ENCODE measurements around the gene NDUFAF5. TPM values are rescaled to one million over a fixed set of nuclear protein-coding genes. Genes with fewer than 3 reads are reported as not detected.

Gene NDUFAF5
- total RNA-seq, 4 donors from 2014 or later: 10.4 to 17.5 (median 12.9) TPM

GRCh38 chr20:13809855-13810254 lies 25.0 kb downstream of the NDUFAF5 start:
- TF ChIP-seq POLR2A (IDR thresholded peaks at IDR 0.05) (no peak), CTCF (IDR thresholded peaks at IDR 0.05) (no peak)
- intact Hi-C loops (cut with DNase I; ENCODE audit: low total_unique reads): no loop called here
- H3K4me3 ChIP-seq (ENCODE audit: low read depth, poor library complexity, severe bottlenecking): no peak overlapping the region
- no peak for DNase-seq (ENCODE audit: low spot score in 2 of 2)
- WGBS, 2 donors: 96 to 98% methylated on average over 3 of the region's 3 CpGs

GRCh38 chr20:13810446-13810845 lies 25.6 kb downstream of the NDUFAF5 start:
- no peak overlapping the region for H3K4me3 ChIP-seq (ENCODE audit: low read depth, poor library complexity, severe bottlenecking)
- TF ChIP-seq CTCF (IDR thresholded peaks at IDR 0.05): no peak
- TF ChIP-seq POLR2A (IDR thresholded peaks at IDR 0.05): no peak
- intact Hi-C loops (cut with DNase I; ENCODE audit: low total_unique reads): no loop called here
- no peak for DNase-seq (ENCODE audit: low spot score in 2 of 2)

GRCh38 chr20:13813910-13814309 lies 29.1 kb downstream of the NDUFAF5 start:
- 67 to 78% methylated on average over 3 of the region's 3 CpGs for WGBS, 2 donors
- TF ChIP-seq CTCF (IDR thresholded peaks at IDR 0.05) (no peak), POLR2A (IDR thresholded peaks at IDR 0.05) (no peak)
- DNase-seq (ENCODE audit: low spot score in 2 of 2): no peak
- no peak overlapping the region for H3K4me3 ChIP-seq (ENCODE audit: low read depth, poor library complexity, severe bottlenecking)
- intact Hi-C loops (cut with DNase I; ENCODE audit: low total_unique reads): no loop called here

- DNase-seq (ENCODE audit: low spot score in 2 of 2): no peak
- 85 to 93% methylated on average over 4 of the region's 4 CpGs for WGBS, 2 donors
- H3K4me3 ChIP-seq (ENCODE audit: low read depth, poor library complexity, severe bottlenecking): no peak overlapping the region
- intact Hi-C loops (cut with DNase I; ENCODE audit: low total_unique reads): no loop called here
- TF ChIP-seq POLR2A (IDR thresholded peaks at IDR 0.05) (no peak), CTCF (IDR thresholded peaks at IDR 0.05) (no peak)
Observed at GRCh38 chr20:13814672-13815071, 29.8 kb downstream of the NDUFAF5 start.

- H3K4me3 ChIP-seq (ENCODE audit: low read depth, poor library complexity, severe bottlenecking): no peak overlapping the region
- TF ChIP-seq POLR2A (IDR thresholded peaks at IDR 0.05) (no peak), CTCF (IDR thresholded peaks at IDR 0.05) (no peak)
- 69 to 78% methylated on average over 3 of the region's 3 CpGs for WGBS, 2 donors
- DNase-seq (ENCODE audit: low spot score in 2 of 2): no peak
- intact Hi-C loops (cut with DNase I; ENCODE audit: low total_unique reads): no loop called here
Observed at GRCh38 chr20:13816757-13817156, 31.9 kb downstream of the NDUFAF5 start.

GRCh38 chr20:13817342-13817741 lies 32.5 kb downstream of the NDUFAF5 start:
- no peak overlapping the region for H3K4me3 ChIP-seq (ENCODE audit: low read depth, poor library complexity, severe bottlenecking)
- intact Hi-C loops (cut with DNase I; ENCODE audit: low total_unique reads): no loop called here
- TF ChIP-seq POLR2A (IDR thresholded peaks at IDR 0.05) (no peak), CTCF (IDR thresholded peaks at IDR 0.05) (no peak)
- DNase-seq (ENCODE audit: low spot score in 2 of 2): no peak

All from lower leg skin (tissue), 4 donors.